Measurements from ENCODE around the gene C16orf87. TPM values are rescaled to one million over a fixed set of nuclear protein-coding genes. Genes with fewer than 3 reads are reported as not detected.
A peak's percentile ranks its signal among the peaks of the same experiment; 100 is the strongest.
"Not testable (repeated sequence)": the region's sequence is repeated elsewhere in the genome, so short reads cannot be mapped to it uniquely, and the experiment has no call there.

C16orf87 gene
- total RNA-seq, result 11.0 TPM

- peaks cover 0 to 9% (median 0%) of the 10 kb centered on the region in 3 donors for H3K4me1 ChIP-seq (ENCODE audit: control insufficient read depth in 3 of 3, insufficient read depth in 3 of 3, low read length in 3 of 3)
- peak within 1 kb of the TSS; percentile 68 to 92 (median 84) for H3K4me3 ChIP-seq (ENCODE audit: low read length in 3 of 3)
- peak within 1 kb of the TSS; percentile 85 for H3K27ac ChIP-seq (ENCODE audit: low read depth, low read length)
- peak within 1 kb of the TSS; percentile 80 to 88 (median 85) for H3K9ac ChIP-seq (ENCODE audit: low read depth in 1 of 3, low read length in 3 of 3)
- H3K36me3 ChIP-seq (ENCODE audit: control insufficient read depth in 3 of 3, insufficient read depth in 3 of 3, low read length in 3 of 3), result no peaks in the 10 kb centered on the region
- no peaks in the 10 kb centered on the region for H3K9me3 ChIP-seq (ENCODE audit: control insufficient read depth in 3 of 3, low read length in 3 of 3)
- no peaks in the 10 kb centered on the region for H3K27me3 ChIP-seq (ENCODE audit: control insufficient read depth in 3 of 3, insufficient read depth in 3 of 3, low read length in 3 of 3)
Observed at GRCh38 chr16:46830902-46831647, at the start of gene C16orf87. Gene C16orf87, minus strand, starts transcription at chr16:46831180. Its CDS starts 31 bp downstream, at chr16:46831149.

GRCh38 chr16:46875243-46875642 lies 44.3 kb upstream of the C16orf87 start:
- H3K27ac ChIP-seq (ENCODE audit: low read depth, low read length), result no peak overlapping the region
- H3K4me1 ChIP-seq (ENCODE audit: control insufficient read depth in 3 of 3, insufficient read depth in 3 of 3, low read length in 3 of 3), result no peaks in the 10 kb centered on the region
- H3K9me3 ChIP-seq (ENCODE audit: control insufficient read depth in 3 of 3, low read length in 3 of 3), result no peaks in the 10 kb centered on the region
- H3K27me3 ChIP-seq (ENCODE audit: control insufficient read depth in 3 of 3, insufficient read depth in 3 of 3, low read length in 3 of 3), result no peaks in the 10 kb centered on the region
- H3K4me3 ChIP-seq (ENCODE audit: low read length in 3 of 3), result no peak overlapping the region
- no peak overlapping the region for H3K9ac ChIP-seq (ENCODE audit: low read depth in 1 of 3, low read length in 3 of 3)
- H3K36me3 ChIP-seq (ENCODE audit: control insufficient read depth in 3 of 3, insufficient read depth in 3 of 3, low read length in 3 of 3), result no peaks in the 10 kb centered on the region

- H3K27ac ChIP-seq (ENCODE audit: low read depth, low read length), result no peak overlapping the region
- H3K4me3 ChIP-seq (ENCODE audit: low read length in 3 of 3), result no peak overlapping the region
- no peaks in the 10 kb centered on the region for H3K9me3 ChIP-seq (ENCODE audit: control insufficient read depth in 3 of 3, low read length in 3 of 3)
- H3K36me3 ChIP-seq (ENCODE audit: control insufficient read depth in 3 of 3, insufficient read depth in 3 of 3, low read length in 3 of 3), result no peaks in the 10 kb centered on the region
- H3K9ac ChIP-seq (ENCODE audit: low read depth in 1 of 3, low read length in 3 of 3), result no peak overlapping the region
- H3K27me3 ChIP-seq (ENCODE audit: control insufficient read depth in 3 of 3, insufficient read depth in 3 of 3, low read length in 3 of 3), result no peaks in the 10 kb centered on the region
- no peaks in the 10 kb centered on the region for H3K4me1 ChIP-seq (ENCODE audit: control insufficient read depth in 3 of 3, insufficient read depth in 3 of 3, low read length in 3 of 3)
Observed at GRCh38 chr16:46873201-46873600, 42.2 kb upstream of the C16orf87 start.

- H3K4me3 ChIP-seq (ENCODE audit: low read length in 3 of 3), result no peak overlapping the region
- H3K4me1 ChIP-seq (ENCODE audit: control insufficient read depth in 3 of 3, insufficient read depth in 3 of 3, low read length in 3 of 3), result no peaks in the 10 kb centered on the region
- H3K36me3 ChIP-seq (ENCODE audit: control insufficient read depth in 3 of 3, insufficient read depth in 3 of 3, low read length in 3 of 3), result no peaks in the 10 kb centered on the region
- no peak overlapping the region for H3K27ac ChIP-seq (ENCODE audit: low read depth, low read length)
- H3K27me3 ChIP-seq (ENCODE audit: control insufficient read depth in 3 of 3, insufficient read depth in 3 of 3, low read length in 3 of 3), result no peaks in the 10 kb centered on the region
- no peak overlapping the region for H3K9ac ChIP-seq (ENCODE audit: low read depth in 1 of 3, low read length in 3 of 3)
- no peaks in the 10 kb centered on the region for H3K9me3 ChIP-seq (ENCODE audit: control insufficient read depth in 3 of 3, low read length in 3 of 3)
Observed at GRCh38 chr16:46871597-46871996, 40.6 kb upstream of the C16orf87 start.

- H3K9ac ChIP-seq (ENCODE audit: low read depth in 1 of 3, low read length in 3 of 3); H3K36me3 ChIP-seq (ENCODE audit: control insufficient read depth in 3 of 3, insufficient read depth in 3 of 3, low read length in 3 of 3); H3K27me3 ChIP-seq (ENCODE audit: control insufficient read depth in 3 of 3, insufficient read depth in 3 of 3, low read length in 3 of 3); H3K9me3 ChIP-seq (ENCODE audit: control insufficient read depth in 3 of 3, low read length in 3 of 3); H3K27ac ChIP-seq (ENCODE audit: low read depth, low read length); H3K4me1 ChIP-seq (ENCODE audit: control insufficient read depth in 3 of 3, insufficient read depth in 3 of 3, low read length in 3 of 3); H3K4me3 ChIP-seq (ENCODE audit: low read length in 3 of 3): not testable (repeated sequence)
Observed at GRCh38 chr16:46868891-46869290, 37.9 kb upstream of the C16orf87 start.

- not testable (repeated sequence) for H3K27me3 ChIP-seq (ENCODE audit: control insufficient read depth in 3 of 3, insufficient read depth in 3 of 3, low read length in 3 of 3); H3K9me3 ChIP-seq (ENCODE audit: control insufficient read depth in 3 of 3, low read length in 3 of 3); H3K4me1 ChIP-seq (ENCODE audit: control insufficient read depth in 3 of 3, insufficient read depth in 3 of 3, low read length in 3 of 3); H3K36me3 ChIP-seq (ENCODE audit: control insufficient read depth in 3 of 3, insufficient read depth in 3 of 3, low read length in 3 of 3); H3K27ac ChIP-seq (ENCODE audit: low read depth, low read length); H3K9ac ChIP-seq (ENCODE audit: low read depth in 1 of 3, low read length in 3 of 3); H3K4me3 ChIP-seq (ENCODE audit: low read length in 3 of 3)
Observed at GRCh38 chr16:46867486-46867885, 36.5 kb upstream of the C16orf87 start.

GRCh38 chr16:46866286-46866685 lies 35.3 kb upstream of the C16orf87 start:
- H3K4me3 ChIP-seq (ENCODE audit: low read length in 3 of 3), result no peak overlapping the region
- no peak overlapping the region for H3K9ac ChIP-seq (ENCODE audit: low read depth in 1 of 3, low read length in 3 of 3)
- no peaks in the 10 kb centered on the region for H3K27me3 ChIP-seq (ENCODE audit: control insufficient read depth in 3 of 3, insufficient read depth in 3 of 3, low read length in 3 of 3)
- H3K36me3 ChIP-seq (ENCODE audit: control insufficient read depth in 3 of 3, insufficient read depth in 3 of 3, low read length in 3 of 3), result no peaks in the 10 kb centered on the region
- H3K9me3 ChIP-seq (ENCODE audit: control insufficient read depth in 3 of 3, low read length in 3 of 3), result no peaks in the 10 kb centered on the region
- no peak overlapping the region for H3K27ac ChIP-seq (ENCODE audit: low read depth, low read length)
- H3K4me1 ChIP-seq (ENCODE audit: control insufficient read depth in 3 of 3, insufficient read depth in 3 of 3, low read length in 3 of 3), result peaks cover 2 to 5% (median 3%) of the 10 kb centered on the region in 3 donors

GRCh38 chr16:46862555-46863447 lies 31.8 kb upstream of the C16orf87 start:
- H3K27ac ChIP-seq (ENCODE audit: low read depth, low read length), result no peak overlapping the region
- no peaks in the 10 kb centered on the region for H3K36me3 ChIP-seq (ENCODE audit: control insufficient read depth in 3 of 3, insufficient read depth in 3 of 3, low read length in 3 of 3)
- no peak overlapping the region for H3K9ac ChIP-seq (ENCODE audit: low read depth in 1 of 3, low read length in 3 of 3)
- H3K27me3 ChIP-seq (ENCODE audit: control insufficient read depth in 3 of 3, insufficient read depth in 3 of 3, low read length in 3 of 3), result no peaks in the 10 kb centered on the region
- peaks cover 9 to 12% (median 12%) of the 10 kb centered on the region in 3 donors for H3K4me1 ChIP-seq (ENCODE audit: control insufficient read depth in 3 of 3, insufficient read depth in 3 of 3, low read length in 3 of 3)
- no peak overlapping the region for H3K4me3 ChIP-seq (ENCODE audit: low read length in 3 of 3)
- no peaks in the 10 kb centered on the region for H3K9me3 ChIP-seq (ENCODE audit: control insufficient read depth in 3 of 3, low read length in 3 of 3)

GRCh38 chr16:46859719-46860152 lies 28.8 kb upstream of the C16orf87 start:
- Histone ChIP-seq H3K9me3 (ENCODE audit: control insufficient read depth in 3 of 3, low read length in 3 of 3) (no peaks in the 10 kb centered on the region), H3K27ac (ENCODE audit: low read depth, low read length) (no peak overlapping the region), H3K9ac (ENCODE audit: low read depth in 1 of 3, low read length in 3 of 3) (no peak overlapping the region), H3K4me1 (ENCODE audit: control insufficient read depth in 3 of 3, insufficient read depth in 3 of 3, low read length in 3 of 3) (peaks cover 15 to 21% (median 17%) of the 10 kb centered on the region in 3 donors), H3K36me3 (ENCODE audit: control insufficient read depth in 3 of 3, insufficient read depth in 3 of 3, low read length in 3 of 3) (no peaks in the 10 kb centered on the region), H3K27me3 (ENCODE audit: control insufficient read depth in 3 of 3, insufficient read depth in 3 of 3, low read length in 3 of 3) (no peaks in the 10 kb centered on the region), H3K4me3 (ENCODE audit: low read length in 3 of 3) (no peak overlapping the region)

- H3K9ac ChIP-seq (ENCODE audit: low read depth in 1 of 3, low read length in 3 of 3), result peak overlapping the region; percentile 17 to 54 (median 27)
- H3K9me3 ChIP-seq (ENCODE audit: control insufficient read depth in 3 of 3, low read length in 3 of 3), result no peaks in the 10 kb centered on the region
- H3K4me3 ChIP-seq (ENCODE audit: low read length in 3 of 3), result no peak overlapping the region
- H3K4me1 ChIP-seq (ENCODE audit: control insufficient read depth in 3 of 3, insufficient read depth in 3 of 3, low read length in 3 of 3), result peaks cover 16 to 25% (median 19%) of the 10 kb centered on the region in 3 donors
- peak overlapping the region; percentile 69 for H3K27ac ChIP-seq (ENCODE audit: low read depth, low read length)
- H3K36me3 ChIP-seq (ENCODE audit: control insufficient read depth in 3 of 3, insufficient read depth in 3 of 3, low read length in 3 of 3), result no peaks in the 10 kb centered on the region
- no peaks in the 10 kb centered on the region for H3K27me3 ChIP-seq (ENCODE audit: control insufficient read depth in 3 of 3, insufficient read depth in 3 of 3, low read length in 3 of 3)
Observed at GRCh38 chr16:46858151-46858550, 27.2 kb upstream of the C16orf87 start.
